ENCODE data around the gene RBBP8. TPM values are rescaled to one million over a fixed set of nuclear protein-coding genes. Genes with fewer than 3 reads are reported as not detected.

RBBP8 gene
- polyA plus RNA-seq, 1 donor from 2014 or later, result 19.5 TPM

DNA sequence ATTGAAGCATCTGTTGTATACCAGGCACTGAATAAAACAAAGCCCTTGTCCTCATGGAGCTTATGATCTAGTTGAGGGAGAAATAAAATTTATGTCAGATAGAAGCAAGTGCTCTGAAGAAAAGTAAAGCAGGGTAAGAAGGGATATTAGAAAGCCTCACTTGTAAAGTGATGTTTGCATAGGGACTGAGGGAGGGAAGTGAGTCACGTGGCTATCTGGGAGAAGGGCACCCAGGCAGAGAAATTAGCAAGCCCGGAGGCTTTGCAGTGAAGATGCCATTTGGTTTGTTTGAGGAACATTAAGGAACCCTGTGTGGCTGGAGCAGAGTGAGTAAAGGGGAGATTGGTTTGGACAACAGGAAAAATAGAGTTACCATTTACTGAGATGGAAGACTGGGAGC is 52.1 kb downstream of the RBBP8 start:
- no peaks in the 10 kb centered on the region for H3K27me3 ChIP-seq (ENCODE audit: insufficient read depth, low read depth, low read length)
- H3K27ac ChIP-seq (ENCODE audit: low read length), result no peak overlapping the region
- no peak overlapping the region for H3K9ac ChIP-seq (ENCODE audit: low read length)
- H3K79me2 ChIP-seq (replicated peaks; ENCODE audit: insufficient read depth, low read length), result no peaks in the 10 kb centered on the region
- H4K20me1 ChIP-seq (ENCODE audit: insufficient read depth), result no peaks in the 10 kb centered on the region
- H3F3A ChIP-seq (ENCODE audit: insufficient read depth, low read length, poor library complexity, severe bottlenecking), result no peaks in the 10 kb centered on the region
- H2AFZ ChIP-seq (ENCODE audit: low read depth, low read length), result no peak overlapping the region
- H3K9me2 ChIP-seq (ENCODE audit: insufficient read depth, low read length), result no peaks in the 10 kb centered on the region
- H3K4me3 ChIP-seq (ENCODE audit: low read length), result no peak overlapping the region
- H3K9me3 ChIP-seq (ENCODE audit: low read length), result no peaks in the 10 kb centered on the region
- H3K4me2 ChIP-seq (ENCODE audit: low read length), result no peak overlapping the region
- no peaks in the 10 kb centered on the region for H3K36me3 ChIP-seq (ENCODE audit: insufficient read depth, low read length)
- TF ChIP-seq EP300 (conservative IDR thresholded peaks at IDR 0.05; ENCODE audit: poor library complexity, severe bottlenecking) (no peak), EZH2 (IDR thresholded peaks at IDR 0.05; ENCODE audit: borderline replicate concordance, insufficient read depth, low read length, poor library complexity, severe bottlenecking) (no peak), RAD21 (conservative IDR thresholded peaks at IDR 0.05) (no peak), MXI1 (conservative IDR thresholded peaks at IDR 0.05; ENCODE audit: poor library complexity, severe bottlenecking) (no peak), TAF1 (IDR thresholded peaks at IDR 0.05; ENCODE audit: low read depth) (no peak), POLR2AphosphoS5 (IDR thresholded peaks at IDR 0.05) (no peak), SMC3 (conservative IDR thresholded peaks at IDR 0.05; ENCODE audit: poor library complexity) (no peak), CTCF (IDR thresholded peaks at IDR 0.05; ENCODE audit: poor library complexity, severe bottlenecking) (no peak)
- TF ChIP-seq, protein P1, sequence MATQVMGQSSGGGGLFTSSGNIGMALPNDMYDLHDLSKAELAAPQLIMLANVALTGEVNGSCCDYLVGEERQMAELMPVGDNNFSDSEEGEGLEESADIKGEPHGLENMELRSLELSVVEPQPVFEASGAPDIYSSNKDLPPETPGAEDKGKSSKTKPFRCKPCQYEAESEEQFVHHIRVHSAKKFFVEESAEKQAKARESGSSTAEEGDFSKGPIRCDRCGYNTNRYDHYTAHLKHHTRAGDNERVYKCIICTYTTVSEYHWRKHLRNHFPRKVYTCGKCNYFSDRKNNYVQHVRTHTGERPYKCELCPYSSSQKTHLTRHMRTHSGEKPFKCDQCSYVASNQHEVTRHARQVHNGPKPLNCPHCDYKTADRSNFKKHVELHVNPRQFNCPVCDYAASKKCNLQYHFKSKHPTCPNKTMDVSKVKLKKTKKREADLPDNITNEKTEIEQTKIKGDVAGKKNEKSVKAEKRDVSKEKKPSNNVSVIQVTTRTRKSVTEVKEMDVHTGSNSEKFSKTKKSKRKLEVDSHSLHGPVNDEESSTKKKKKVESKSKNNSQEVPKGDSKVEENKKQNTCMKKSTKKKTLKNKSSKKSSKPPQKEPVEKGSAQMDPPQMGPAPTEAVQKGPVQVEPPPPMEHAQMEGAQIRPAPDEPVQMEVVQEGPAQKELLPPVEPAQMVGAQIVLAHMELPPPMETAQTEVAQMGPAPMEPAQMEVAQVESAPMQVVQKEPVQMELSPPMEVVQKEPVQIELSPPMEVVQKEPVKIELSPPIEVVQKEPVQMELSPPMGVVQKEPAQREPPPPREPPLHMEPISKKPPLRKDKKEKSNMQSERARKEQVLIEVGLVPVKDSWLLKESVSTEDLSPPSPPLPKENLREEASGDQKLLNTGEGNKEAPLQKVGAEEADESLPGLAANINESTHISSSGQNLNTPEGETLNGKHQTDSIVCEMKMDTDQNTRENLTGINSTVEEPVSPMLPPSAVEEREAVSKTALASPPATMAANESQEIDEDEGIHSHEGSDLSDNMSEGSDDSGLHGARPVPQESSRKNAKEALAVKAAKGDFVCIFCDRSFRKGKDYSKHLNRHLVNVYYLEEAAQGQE (IDR thresholded peaks at IDR 0.05; ENCODE audit: borderline replicate concordance), result no peak

DNA sequence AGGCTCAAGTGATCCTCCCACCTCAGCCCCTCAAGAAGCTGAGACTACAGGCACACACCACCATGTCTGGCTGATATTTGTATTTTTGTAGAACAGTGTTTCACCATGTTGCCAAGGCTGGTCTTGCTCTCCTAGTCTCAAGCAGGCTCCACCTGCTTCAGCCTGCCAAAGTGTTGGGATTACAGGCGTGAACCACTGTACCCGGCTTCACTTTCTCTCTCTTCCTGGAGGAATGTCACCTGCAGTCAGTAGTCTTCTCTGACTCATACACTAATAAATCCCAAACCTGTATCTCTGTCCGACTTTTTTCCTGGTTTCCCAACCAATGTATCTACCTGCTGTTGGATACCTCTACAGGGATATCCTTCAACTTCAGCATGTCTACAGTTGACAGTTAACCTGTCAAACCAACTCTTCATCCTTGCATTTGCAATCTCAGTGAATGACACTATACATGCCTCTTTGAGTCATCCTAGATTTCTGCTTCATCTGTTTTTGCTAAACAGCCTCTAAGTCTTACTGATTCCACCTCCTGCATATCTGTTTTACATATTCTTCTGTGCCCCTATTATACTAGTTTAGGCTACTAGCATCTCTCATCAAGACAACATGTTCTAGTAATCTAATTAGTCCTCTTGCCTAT is 54.5 kb downstream of the RBBP8 start:
- H3K27me3 ChIP-seq (ENCODE audit: insufficient read depth, low read depth, low read length), result no peaks in the 10 kb centered on the region
- no peaks in the 10 kb centered on the region for H3K9me2 ChIP-seq (ENCODE audit: insufficient read depth, low read length)
- no peaks in the 10 kb centered on the region for H3K9me3 ChIP-seq (ENCODE audit: low read length)
- no peak overlapping the region for H3K4me3 ChIP-seq (ENCODE audit: low read length)
- H3K4me2 ChIP-seq (ENCODE audit: low read length), result no peak overlapping the region
- no peaks in the 10 kb centered on the region for H3K36me3 ChIP-seq (ENCODE audit: insufficient read depth, low read length)
- TF ChIP-seq EP300 (conservative IDR thresholded peaks at IDR 0.05; ENCODE audit: poor library complexity, severe bottlenecking), result no peak
- TF ChIP-seq EZH2 (IDR thresholded peaks at IDR 0.05; ENCODE audit: borderline replicate concordance, insufficient read depth, low read length, poor library complexity, severe bottlenecking), result no peak
- TF ChIP-seq MXI1 (conservative IDR thresholded peaks at IDR 0.05; ENCODE audit: poor library complexity, severe bottlenecking), result no peak
- no peak for TF ChIP-seq RAD21 (conservative IDR thresholded peaks at IDR 0.05)
- TF ChIP-seq, protein P1 (IDR thresholded peaks at IDR 0.05; ENCODE audit: borderline replicate concordance), result no peak
- H2AFZ ChIP-seq (ENCODE audit: low read depth, low read length), result no peak overlapping the region
- no peaks in the 10 kb centered on the region for H3K79me2 ChIP-seq (replicated peaks; ENCODE audit: insufficient read depth, low read length)
- no peak overlapping the region for H3K27ac ChIP-seq (ENCODE audit: low read length)
- H4K20me1 ChIP-seq (ENCODE audit: insufficient read depth), result no peaks in the 10 kb centered on the region
- no peak overlapping the region for H3K9ac ChIP-seq (ENCODE audit: low read length)
- H3F3A ChIP-seq (ENCODE audit: insufficient read depth, low read length, poor library complexity, severe bottlenecking), result no peaks in the 10 kb centered on the region
